K562 (cell line): Measurements from ENCODE around the gene TM4SF18. TPM values are rescaled to one million over a fixed set of nuclear protein-coding genes. Genes with fewer than 3 reads are reported as not detected.

Experiments used
- CHD7 ChIP-seq: fragments of 200-600 bp; sonication (generic); IDR thresholded peaks from one replicate; pipeline ENCODE4 v1.6.1; 2012; ENCODE audit warnings: mild to moderate bottlenecking, low read depth, low read length, inconsistent platforms
- ETS1 ChIP-seq: conservative IDR thresholded peaks from 2 replicates; pipeline ENCODE4 v1.6.1; 2011; ENCODE audit warnings: low read depth, mild to moderate bottlenecking, low read length; ENCODE audit not compliant: control insufficient read depth
- GTF2A2 ChIP-seq: IDR thresholded peaks from 2 replicates; pipeline ENCODE4 v1.6.1; 2016; ENCODE audit warnings: mild to moderate bottlenecking, missing genetic modification characterization, missing compliant biosample characterization
- GTF3C2 ChIP-seq: IDR thresholded peaks from 3 replicates; pipeline ENCODE4 v1.6.1; 2011; ENCODE audit warnings: borderline replicate concordance, mild to moderate bottlenecking, moderate library complexity; ENCODE audit not compliant: insufficient read length; ENCODE audit errors: extremely low read depth
- MAFG ChIP-seq: fragments of 450-650 bp; conservative IDR thresholded peaks from 2 replicates; pipeline ENCODE4 v1.6.1; 2016; ENCODE audit warnings: missing genetic modification characterization, missing compliant biosample characterization
- SAP30 ChIP-seq: fragments of 200-600 bp; sonication (generic); IDR thresholded peaks from 2 replicates; pipeline ENCODE4 v1.6.1; 2012; ENCODE audit warnings: borderline replicate concordance, low read depth, mild to moderate bottlenecking, moderate library complexity, low read length, control low read depth, inconsistent platforms; ENCODE audit not compliant: insufficient read depth, poor library complexity, severe bottlenecking
- SMARCB1 ChIP-seq: IDR thresholded peaks from 2 replicates; pipeline ENCODE4 v1.6.1; 2011; ENCODE audit warnings: improper control_type of control experiment, low read depth; ENCODE audit not compliant: insufficient read length
- SMC3 ChIP-seq: conservative IDR thresholded peaks from 2 replicates; pipeline ENCODE4 v1.6.1; 2011; ENCODE audit warnings: low read depth, low read length, improper control_type of control experiment; ENCODE audit not compliant: insufficient read depth
- ZNF778 ChIP-seq: fragments of 450-650 bp; formaldehyde crosslinking; IDR thresholded peaks from 2 replicates; pipeline ENCODE4 v1.4.0; 2020; ENCODE audit warnings: mild to moderate bottlenecking, moderate library complexity
- polyA plus RNA-seq, 8 experiments: library from polyadenylated mRNA; depleted of rRNA in 4 of 8; stranded (reverse) in 5 of 8; unstranded in 3 of 8; fragments of >200 nt; fragmentation: Nextera tagmentation in 2 of 8; fragmentation: Illumina TruSeq in 1 of 8; extraction: Ambion mirVana in 2 of 8; extraction: Trizol in 1 of 8; gene quantifications; 2 replicates each; pipeline versions ENCODE4 v1.2.1 to v1.2.3, GENCODE V29; 2011 to 2014; ENCODE audit warnings: inconsistent platforms in 1 of 8, missing spikeins in 1 of 8
- total RNA-seq, 7 experiments: library from RNA; depleted of rRNA in 6 of 7; stranded (reverse); fragments of >200 nt in 6 of 7; fragmentation: Illumina TruSeq in 2 of 7; extraction: Trizol in 2 of 7; gene quantifications; 2 replicates each; pipeline versions ENCODE4 v1.2.1 to v1.2.3, GENCODE V29; 2011 to 2021; ENCODE audit warnings: low replicate concordance in 1 of 7

Gene TM4SF18
- total and polyA plus RNA-seq, 9 of the 15 experiments (the other 6 are each of a cell fraction or from before 2014, with no cell fraction given), result not detected

DNA sequence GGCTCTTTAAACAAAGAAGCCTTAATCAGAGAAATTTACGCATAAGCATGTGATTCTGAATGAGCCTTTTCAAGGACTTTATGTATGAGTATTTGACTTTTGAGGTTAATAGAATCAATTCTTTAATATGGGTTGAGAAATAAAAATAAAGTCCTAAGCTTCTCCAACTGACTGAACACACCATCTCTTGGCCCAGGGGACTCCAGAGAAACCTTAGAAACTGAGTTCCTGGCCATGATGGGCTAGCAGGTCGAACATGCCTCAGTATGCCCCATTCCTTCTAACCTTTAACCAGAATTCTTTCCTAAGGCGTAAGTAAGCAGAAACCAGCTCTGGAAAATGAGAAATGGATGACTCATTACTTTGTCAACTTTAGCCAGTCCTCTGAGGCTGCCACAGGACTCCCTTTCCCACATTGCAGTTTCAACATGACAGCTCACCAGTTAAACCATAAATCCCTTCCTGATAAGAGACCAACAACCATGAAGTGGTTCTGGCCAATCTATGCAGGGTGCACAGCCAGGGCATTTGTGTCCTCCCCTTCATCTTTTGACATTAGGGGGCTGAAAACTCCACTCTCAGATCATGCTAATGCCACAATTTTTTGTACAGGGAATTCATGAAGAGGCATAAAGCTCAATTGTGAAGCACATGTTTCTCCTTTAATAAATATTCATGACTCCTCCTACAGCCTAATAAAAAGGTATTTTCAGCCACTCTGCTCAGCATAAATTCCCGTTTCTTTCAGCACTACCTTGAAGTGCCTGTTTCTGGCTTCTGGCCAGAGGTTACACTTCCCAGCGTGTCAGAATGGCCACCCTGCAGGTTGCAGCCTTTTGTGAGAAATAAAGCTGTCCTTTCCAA is 33.3 kb downstream of the TM4SF18 start (continued):
- no peak for TF ChIP-seq CHD7
- TF ChIP-seq ZNF778 (CRISPR knock-in tag), result no peak
- TF ChIP-seq MAFG (tag), result 0 out of 2 replicates have a peak, but pooled peaks have one; percentile 49
- no peak for TF ChIP-seq GTF2A2 (tag)
- no peak for TF ChIP-seq ETS1
- TF ChIP-seq GTF3C2, result no peak
- no peak for TF ChIP-seq SMARCB1
- TF ChIP-seq SMC3, result no peak
- no peak for TF ChIP-seq SAP30
